Stimulated activated CD4-positive, alpha-beta T cell treated with anti-CD3 and anti-CD28 coated beads, TNF-alpha, amount 100 ng/mL, for 48 hours (primary cell): ENCODE results near the gene EIF3CL.
"Not testable (repeated sequence)": the region's sequence is repeated elsewhere in the genome, so short reads cannot be mapped to it uniquely, and the experiment has no call there.

Experiments
- DNase-seq, 3 donors: peaks; one replicate each; pipeline ENCODE4 v3.0.0-alpha.2; 2020; ENCODE audit warnings: low read depth in 3 of 3

The EIF3CL gene, protein sequence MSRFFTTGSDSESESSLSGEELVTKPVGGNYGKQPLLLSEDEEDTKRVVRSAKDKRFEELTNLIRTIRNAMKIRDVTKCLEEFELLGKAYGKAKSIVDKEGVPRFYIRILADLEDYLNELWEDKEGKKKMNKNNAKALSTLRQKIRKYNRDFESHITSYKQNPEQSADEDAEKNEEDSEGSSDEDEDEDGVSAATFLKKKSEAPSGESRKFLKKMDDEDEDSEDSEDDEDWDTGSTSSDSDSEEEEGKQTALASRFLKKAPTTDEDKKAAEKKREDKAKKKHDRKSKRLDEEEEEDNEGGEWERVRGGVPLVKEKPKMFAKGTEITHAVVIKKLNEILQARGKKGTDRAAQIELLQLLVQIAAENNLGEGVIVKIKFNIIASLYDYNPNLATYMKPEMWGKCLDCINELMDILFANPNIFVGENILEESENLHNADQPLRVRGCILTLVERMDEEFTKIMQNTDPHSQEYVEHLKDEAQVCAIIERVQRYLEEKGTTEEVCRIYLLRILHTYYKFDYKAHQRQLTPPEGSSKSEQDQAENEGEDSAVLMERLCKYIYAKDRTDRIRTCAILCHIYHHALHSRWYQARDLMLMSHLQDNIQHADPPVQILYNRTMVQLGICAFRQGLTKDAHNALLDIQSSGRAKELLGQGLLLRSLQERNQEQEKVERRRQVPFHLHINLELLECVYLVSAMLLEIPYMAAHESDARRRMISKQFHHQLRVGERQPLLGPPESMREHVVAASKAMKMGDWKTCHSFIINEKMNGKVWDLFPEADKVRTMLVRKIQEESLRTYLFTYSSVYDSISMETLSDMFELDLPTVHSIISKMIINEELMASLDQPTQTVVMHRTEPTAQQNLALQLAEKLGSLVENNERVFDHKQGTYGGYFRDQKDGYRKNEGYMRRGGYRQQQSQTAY

DNA sequence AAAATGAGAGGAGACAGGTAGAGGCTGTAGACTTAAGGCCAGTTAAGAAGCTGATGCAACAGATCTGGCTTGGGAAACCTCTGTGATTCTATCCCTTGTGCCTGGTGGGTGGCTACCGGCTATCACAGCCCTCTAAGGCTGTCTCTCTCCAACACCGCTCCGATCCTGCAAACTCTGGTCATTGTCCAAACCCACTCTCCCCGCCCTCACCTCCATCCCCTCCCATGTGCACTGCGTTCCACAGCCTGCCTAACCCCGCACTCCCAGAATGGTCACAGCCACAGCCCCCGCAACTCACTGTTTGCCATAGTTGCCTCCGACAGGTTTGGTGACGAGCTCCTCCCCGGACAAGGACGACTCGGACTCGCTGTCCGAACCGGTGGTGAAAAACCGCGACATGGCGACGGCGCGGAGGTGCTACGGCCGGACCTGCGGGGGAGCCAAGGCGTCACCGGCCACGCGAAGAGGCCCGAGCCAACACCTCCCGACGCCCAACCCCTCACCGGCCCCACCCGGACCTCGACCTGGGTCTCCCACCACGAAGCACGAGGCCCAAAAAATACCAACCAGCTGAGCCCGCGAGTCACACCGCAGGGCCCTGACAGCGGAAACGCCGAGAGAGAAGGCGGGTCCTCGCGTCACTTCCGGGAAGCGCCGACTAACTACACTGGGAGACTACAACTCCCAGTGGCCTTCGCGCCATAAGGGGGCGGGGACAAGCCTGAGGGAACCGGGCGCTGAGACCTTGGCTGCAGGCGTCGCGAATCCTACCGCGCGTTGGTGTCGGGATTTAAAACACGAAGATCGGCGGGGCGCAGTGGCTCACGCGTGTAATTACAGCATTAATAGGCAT is at the start of gene EIF3CL:
EIF3CL (minus strand) TSS at position 622 of the 853 bp plus-strand sequence; CDS start at position 399, 223 bp downstream.
- DNase-seq, result not testable (repeated sequence)

DNA sequence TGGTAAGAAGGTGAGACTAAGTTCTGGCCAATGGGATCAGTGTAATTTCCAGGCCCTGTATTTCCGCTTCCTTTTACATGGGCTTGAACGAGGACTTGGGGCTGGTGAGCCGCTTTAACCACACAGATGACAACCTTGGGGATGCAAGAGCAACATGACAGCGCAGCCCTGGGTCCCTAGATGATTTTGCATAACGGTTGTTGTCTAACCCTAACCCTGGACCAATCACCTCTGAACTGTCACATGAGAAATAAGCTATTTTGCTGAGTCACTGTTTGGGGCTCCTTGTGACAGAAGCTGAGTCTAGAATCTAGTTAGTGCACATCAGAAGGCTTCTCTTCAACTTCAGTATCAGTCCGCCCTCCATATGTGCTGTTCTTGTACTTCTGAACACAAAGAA is 43.4 kb upstream of the EIF3CL start:
- DNase-seq, result not testable (repeated sequence)

DNA sequence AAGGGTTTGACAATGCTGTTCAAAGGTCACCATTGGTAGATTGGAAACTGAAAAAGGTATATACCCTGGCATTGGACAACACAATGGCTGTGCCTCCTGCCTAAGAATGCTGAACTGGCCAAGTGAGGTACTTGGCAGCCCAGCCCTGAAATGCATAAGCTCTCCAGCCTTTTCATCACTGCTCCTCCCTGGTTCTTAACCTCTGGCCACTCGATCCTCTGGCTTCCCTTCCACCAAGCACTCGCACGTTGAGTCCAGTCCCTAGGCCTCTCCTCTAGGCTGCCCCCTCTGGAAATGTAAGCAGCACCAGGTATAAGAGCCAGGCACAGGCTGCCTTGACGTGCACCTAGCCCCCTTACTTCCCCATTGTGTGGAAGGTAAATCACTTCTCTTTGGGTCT is 42.7 kb upstream of the EIF3CL start:
- not testable (repeated sequence) for DNase-seq

DNA sequence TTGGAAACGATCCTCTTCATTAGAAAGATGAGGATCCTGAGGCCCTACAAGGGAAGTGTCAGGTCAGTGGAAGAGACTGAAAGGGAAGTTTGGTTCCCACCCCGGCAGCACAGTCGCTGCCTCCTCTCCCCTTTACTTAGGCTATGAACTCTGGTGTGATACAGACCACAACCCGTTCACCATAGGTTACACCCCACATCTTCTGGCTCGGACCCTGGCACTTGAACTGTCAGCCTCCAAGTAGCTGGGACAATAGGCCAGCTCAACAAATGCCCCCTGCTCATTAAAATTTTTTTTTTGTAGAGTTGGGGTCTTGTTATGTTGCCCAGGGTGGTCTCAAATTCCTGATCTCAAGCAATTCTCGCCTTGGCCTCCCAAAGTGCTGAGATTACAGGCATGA is 40.3 kb upstream of the EIF3CL start:
- DNase-seq, result not testable (repeated sequence)

DNA sequence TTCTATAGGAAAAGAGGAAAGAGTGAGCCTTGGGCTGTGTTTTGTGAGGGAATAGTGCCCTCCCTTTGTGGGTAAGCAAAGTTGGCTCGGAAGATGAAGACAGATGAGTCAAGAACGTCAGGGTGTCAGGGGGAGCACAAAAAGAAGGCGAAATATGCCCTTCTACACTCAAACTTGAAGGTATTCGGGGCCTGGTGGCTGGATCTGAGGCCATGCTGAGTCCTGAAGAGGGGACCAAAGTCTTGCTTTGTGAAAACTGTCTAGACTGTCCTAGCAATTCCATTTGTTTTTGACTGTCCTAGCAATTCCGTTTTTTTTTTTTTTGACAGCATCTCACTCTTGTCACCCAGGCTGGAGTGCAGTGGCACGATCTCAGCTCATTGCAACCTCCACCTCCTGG is 35.3 kb upstream of the EIF3CL start:
- not testable (repeated sequence) for DNase-seq

DNA sequence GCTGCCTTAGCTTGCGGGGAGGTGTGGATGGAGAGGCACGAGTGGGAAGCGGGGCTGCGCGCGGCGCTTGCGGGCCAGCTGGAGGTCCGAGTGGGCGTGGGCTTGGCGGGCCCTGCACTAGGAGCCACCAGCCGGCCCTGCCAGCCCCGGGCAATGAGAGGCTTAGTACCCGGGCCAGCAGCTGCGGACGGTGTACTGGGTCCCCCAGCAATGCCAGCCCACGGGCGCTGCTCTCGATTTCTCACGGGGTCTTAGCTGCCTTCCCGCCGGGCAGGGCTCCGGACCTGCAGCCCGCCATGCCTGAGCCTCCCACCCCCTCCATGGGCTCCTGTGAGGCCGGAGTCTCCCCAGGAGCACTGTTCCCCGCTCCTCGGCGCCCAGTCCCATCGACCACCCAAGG is 31.7 kb upstream of the EIF3CL start:
- DNase-seq, result not testable (repeated sequence)

DNA sequence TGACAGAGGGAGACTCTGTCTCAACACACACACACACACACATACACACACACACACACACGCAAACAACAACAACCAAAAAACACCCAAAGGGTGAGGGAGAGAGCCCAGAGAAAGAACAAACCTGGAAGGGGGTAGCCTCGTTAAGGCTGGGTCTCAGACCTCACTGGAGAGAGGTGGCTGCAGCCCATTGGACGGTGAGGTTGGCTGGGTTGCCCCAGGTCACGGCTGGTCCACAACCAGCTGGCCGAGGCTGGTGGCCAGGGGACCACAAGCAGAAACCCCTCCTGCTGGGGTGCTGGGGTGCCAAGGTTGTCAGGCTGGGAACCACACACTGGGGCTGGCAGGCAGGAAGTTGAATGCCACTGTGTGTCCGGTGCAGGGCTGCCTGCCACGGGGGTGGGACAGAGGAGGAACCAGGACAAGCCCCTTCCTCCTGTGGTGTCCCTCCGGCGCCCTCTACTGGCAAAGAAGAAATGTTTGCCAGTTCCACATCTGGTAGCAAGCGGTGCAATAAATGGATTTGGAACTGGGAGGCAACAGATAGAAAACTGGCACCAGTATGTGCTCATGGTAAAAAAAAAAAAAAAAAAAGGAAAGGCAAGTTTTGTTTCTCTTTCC is 22.5 kb upstream of the EIF3CL start:
- not testable (repeated sequence) for DNase-seq

DNA sequence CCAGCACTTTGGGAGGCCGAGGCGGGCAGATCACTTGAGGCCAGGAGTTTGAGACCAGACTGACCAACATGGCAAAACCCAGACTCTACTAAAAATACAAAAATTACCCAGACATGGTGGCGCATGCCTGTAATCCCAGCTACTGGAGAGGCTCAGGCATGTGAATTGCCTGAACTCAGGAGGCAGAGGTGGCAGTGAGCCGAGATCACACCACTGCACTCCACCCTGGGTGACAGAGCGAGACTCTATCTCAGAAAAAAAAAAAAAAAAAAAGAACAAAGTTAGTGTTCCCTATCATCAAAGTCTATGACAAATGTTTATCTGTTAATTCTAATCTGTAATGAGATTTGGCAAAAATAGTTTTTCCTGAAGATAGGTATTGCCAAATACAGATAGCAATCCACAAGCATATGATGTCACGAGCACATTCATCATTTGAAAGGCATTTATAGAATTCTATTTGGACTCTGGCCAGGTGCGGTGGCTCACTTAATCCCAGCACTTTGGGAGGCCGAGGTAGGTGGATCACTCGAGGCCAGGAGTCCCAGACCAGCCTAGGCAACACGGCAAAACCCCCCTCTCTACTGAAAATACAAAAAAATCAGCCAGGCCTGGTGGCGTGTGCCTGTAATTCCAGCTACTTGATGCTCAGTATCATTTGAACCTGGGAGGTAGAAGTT is 17.6 kb upstream of the EIF3CL start:
- DNase-seq, result not testable (repeated sequence)

DNA sequence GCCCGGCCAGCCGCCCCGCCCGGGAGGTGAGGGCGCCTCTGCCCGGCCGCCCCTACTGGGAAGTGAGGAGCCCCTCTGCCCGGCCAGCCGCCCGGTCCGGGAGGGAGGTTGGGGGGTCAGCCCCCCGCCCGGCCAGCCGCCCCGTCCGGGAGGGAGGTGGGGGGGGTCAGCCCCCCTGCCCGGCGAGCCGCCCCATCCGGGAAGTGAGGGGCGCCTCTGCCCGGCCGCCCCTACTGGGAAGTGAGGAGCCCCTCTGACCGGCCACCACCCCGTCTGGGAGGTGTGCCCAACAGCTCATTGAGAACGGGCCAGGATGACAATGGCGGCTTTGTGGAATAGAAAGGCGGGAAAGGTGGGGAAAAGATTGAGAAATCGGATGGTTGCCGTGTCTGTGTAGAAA is 13.4 kb upstream of the EIF3CL start:
- not testable (repeated sequence) for DNase-seq

DNA sequence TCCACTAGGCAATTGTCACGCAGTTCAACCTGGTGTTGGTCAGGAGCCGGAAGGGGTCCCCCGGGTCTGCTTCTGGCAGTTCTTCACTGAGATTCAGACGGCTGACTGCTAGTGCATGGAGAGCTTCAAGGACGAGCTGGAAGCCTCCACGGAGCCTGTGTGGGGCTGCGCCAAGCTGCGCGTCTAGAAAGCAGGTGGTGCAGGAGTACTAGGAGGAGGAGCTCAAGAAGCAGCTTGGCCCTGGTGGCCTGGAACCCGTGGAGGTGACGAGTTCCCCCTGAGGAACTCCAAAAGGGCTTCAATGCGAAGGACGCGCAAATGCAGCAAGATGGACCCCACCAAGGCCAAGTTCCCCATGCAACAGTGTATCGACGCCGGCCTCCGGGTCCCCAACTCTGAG is 10.9 kb upstream of the EIF3CL start:
- not testable (repeated sequence) for DNase-seq

DNA sequence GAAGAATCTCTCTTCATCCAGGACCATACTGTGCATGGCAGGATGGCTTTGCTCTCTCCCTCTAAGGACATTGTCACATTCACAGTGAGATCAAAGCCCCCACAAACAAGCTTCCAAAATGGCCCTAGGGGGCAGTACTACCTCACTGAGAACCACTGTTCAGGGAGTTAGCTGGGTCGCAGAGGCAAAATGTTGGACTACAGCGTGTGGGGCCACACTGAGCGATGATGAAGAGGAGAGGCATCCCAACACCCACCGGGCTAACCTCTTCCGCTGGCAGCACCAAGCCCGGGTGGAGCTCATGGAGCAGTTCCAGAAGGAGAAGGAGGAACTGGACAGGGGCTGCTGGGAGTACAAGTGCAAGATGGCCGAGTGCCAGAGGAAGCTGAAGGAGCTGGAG is 9.9 kb upstream of the EIF3CL start:
- DNase-seq, result not testable (repeated sequence)

DNA sequence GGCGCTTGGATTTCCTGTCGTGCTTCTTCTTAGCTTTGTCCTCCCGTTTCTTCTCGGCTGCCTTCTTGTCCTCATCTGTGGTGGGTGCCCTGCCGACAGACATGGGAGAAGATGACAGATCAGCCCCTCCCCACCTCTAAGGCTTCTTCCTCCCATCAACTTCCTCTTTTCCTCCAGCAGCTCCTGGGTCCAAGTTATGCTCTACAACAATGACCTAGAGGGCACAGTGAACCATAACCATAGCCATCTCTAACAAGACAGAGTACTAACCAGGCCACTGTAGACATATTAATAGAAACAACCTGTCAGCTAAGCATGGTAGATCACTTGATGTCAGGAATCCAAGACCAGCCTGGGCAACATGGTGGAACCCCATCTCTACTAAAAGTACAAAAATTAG is 11.6 kb downstream of the EIF3CL start:
- not testable (repeated sequence) for DNase-seq

DNA sequence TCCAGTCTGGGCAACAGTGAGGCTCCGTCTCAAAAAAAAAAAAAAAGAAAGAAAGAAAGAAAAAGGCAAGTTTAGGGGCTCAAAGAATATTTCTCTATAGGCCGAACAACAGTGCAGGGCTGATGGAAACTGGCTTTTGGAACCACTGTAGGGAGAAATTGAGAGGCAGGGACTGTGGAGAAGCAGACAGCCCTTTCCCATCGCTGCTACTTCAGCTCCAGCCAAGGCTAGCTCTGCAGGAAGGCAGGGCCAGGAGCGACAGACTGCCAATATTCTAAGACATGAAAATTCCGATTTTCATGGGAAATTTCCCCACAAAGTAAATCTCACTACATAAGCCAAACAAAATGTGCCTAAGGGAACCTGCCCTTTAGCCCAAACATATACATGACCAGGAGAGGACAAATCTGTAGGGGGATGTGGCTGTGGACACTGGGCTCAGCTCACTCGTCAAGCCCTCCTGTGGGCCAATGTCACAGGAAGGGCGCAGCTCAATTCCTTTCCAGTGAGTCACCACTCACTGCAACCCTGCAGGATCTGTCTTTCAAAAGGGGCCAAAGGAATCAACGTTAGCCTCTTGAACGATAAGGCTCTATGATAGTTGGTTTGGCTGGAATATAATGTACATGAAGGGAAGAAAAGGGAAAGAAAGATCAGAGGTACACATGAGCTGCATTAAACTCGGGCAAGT is 21.3 kb downstream of the EIF3CL start:
- not testable (repeated sequence) for DNase-seq

DNA sequence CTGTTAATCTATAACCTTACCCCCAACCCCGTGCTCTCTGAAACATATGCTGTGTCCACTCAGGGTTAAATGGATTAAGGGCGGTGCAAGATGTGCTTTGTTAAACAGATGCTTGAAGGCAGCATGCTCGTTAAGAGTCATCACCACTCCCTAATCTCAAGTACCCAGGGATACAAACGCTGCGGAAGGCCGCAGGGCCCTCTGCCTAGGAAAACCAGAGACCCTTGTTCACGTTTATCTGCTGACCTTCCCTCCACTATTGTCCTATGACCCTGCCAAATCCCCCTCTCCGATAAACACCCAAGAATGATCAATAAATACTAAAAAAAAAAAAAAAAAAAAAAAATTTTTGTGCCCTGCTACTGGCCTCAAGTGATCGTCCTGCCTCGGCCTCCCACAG is 25.8 kb downstream of the EIF3CL start:
- not testable (repeated sequence) for DNase-seq

DNA sequence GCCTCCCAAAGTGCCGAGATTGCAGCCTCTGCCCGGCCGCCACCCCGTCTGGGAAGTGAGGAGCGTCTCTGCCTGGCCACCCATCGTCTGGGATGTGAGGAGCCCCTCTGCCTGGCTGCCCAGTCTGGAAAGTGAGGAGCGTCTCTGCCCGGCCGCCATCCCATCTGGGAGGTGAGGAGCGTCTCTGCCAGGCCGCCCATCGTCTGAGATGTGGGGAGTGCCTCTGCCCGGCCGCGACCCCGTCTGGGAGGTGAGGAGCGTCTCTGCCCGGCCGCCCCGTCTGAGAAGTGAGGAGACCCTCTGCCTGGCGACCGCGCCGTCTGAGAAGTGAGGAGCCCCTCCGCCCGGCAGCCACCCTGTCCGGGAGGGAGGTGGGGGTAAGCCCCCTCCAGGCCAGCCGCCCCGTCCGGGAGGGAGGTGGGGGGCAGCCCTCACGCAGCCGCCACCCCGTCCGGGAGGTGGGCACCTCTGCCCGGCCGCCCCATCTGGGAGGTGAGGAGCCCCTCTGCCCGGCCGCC is 26.5 kb downstream of the EIF3CL start:
- not testable (repeated sequence) for DNase-seq

DNA sequence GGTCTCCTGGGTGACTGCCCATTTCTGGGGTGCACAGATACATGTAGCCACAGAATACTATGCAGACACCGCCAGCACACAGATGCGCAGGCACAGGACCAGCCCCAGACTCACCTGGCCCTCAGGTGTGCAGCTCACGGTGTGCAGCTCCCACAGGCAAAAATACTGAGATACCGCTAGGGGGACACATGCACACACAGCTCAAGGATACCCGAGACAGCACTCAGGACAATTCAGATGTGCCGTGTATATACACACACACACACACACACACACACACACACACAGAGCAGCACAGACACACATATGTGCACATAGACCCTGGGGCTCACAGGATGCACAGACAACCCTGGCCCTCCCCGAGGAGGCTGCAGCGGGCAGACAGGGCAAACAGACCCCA is 28.5 kb downstream of the EIF3CL start:
- not testable (repeated sequence) for DNase-seq

DNA sequence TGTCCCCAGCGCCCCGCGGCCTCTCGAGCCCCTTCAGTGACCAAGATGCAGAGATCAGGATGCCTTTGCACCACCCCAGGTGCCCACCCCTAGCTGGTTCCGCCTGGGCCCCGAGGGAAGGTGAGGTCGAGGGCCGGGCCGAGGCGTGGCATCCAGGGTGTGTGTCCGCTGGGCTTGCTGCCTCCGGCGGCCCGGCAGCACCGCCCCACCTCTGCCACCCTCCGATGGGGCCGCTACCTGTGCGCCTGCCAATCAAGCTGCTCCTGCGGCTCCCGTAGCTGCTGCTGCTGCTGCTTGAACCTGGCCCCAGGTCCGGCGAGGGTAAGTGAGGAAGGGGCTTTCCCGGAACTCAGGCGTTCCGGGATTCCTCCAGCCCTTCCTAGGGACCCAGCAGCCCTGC is 29.4 kb downstream of the EIF3CL start:
- DNase-seq, result not testable (repeated sequence)

DNA sequence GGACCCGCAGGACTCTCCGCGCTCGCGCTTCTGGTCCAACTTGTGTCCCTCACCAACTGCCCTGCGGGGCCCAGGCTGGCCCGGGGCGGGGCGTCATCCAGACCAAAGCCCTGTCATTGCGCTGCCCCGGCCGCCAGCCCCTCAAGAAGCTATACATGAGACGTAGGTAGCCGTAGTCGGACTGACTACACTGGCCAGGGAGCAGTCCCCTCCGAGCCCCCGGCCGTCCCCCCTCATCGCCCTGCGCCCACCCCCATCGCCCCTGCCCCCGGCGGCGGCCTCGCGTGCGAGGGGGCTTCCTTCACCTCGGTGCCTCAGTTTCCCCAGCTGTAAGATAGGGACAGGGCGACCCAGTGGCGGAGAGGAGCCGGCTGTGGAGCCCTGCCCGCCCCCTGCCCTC is 35.7 kb downstream of the EIF3CL start:
- DNase-seq, result not testable (repeated sequence)
